SK-N-SH (cell line): Measurements from ENCODE around the gene BARD1.

ENCODE experiments used
- CTCF ChIP-seq: fragments of 200-600 bp; sonication (generic); IDR thresholded peaks from 2 replicates; pipeline ENCODE4 v1.6.1; 2017; ENCODE audit warnings: antibody characterized with exemption, mild to moderate bottlenecking, moderate library complexity
- EP300 ChIP-seq, 2 experiments: IDR thresholded peaks; 2 replicates each; pipeline versions ENCODE4 v1.4.0 to v1.6.1; 2012; ENCODE audit warnings: borderline replicate concordance in 1 of 2, low read depth in 1 of 2, low read length in 1 of 2
- EZH2phosphoT487 ChIP-seq: fragments of 200-600 bp; sonication (generic); IDR thresholded peaks from 2 replicates; pipeline ENCODE4 v1.6.1; 2017; ENCODE audit warnings: low read depth, mixed run types, mild to moderate bottlenecking, antibody characterized with exemption, moderate library complexity, borderline replicate concordance
- GABPA ChIP-seq: IDR thresholded peaks from 2 replicates; pipeline ENCODE4 v1.4.0; 2012; ENCODE audit warnings: low read depth, mild to moderate bottlenecking
- JUND ChIP-seq: IDR thresholded peaks from 2 replicates; pipeline ENCODE4 v1.4.0; 2012
- MAX ChIP-seq: IDR thresholded peaks from 2 replicates; pipeline ENCODE4 v1.4.0; 2012; ENCODE audit warnings: low read depth
- POLR2AphosphoS5 ChIP-seq: IDR thresholded peaks from 2 replicates; pipeline ENCODE4 v1.6.1; 2012; ENCODE audit warnings: low read depth, low read length
- RCOR1 ChIP-seq: fragments of 150-350 bp; IDR thresholded peaks from 2 replicates; pipeline ENCODE4 v1.6.1; 2017; ENCODE audit warnings: antibody characterized with exemption, low read length
- SIN3A ChIP-seq: IDR thresholded peaks from 2 replicates; pipeline ENCODE4 v1.6.1; 2012; ENCODE audit warnings: low read depth, mild to moderate bottlenecking, low read length, moderate library complexity, borderline replicate concordance
- TAF1 ChIP-seq: IDR thresholded peaks from 2 replicates; pipeline ENCODE4 v1.6.1; 2012; ENCODE audit warnings: low read depth, mild to moderate bottlenecking, low read length, moderate library complexity, borderline replicate concordance
- TCF12 ChIP-seq: IDR thresholded peaks from 2 replicates; pipeline ENCODE4 v1.4.0; 2012
- TF ChIP-seq, protein P1 (sequence below): IDR thresholded peaks from 2 replicates; pipeline ENCODE4 v1.6.1; 2012; ENCODE audit warnings: mild to moderate bottlenecking, low read depth, low read length, moderate library complexity
- TF ChIP-seq, protein P2 (sequence below): IDR thresholded peaks from 2 replicates; pipeline ENCODE4; 2012
- TF ChIP-seq, protein P3 (sequence below): fragments of 150-350 bp; IDR thresholded peaks from 2 replicates; pipeline ENCODE4 v1.6.1; 2017; ENCODE audit warnings: antibody characterized with exemption, low read length, low read depth, borderline replicate concordance

DNA sequence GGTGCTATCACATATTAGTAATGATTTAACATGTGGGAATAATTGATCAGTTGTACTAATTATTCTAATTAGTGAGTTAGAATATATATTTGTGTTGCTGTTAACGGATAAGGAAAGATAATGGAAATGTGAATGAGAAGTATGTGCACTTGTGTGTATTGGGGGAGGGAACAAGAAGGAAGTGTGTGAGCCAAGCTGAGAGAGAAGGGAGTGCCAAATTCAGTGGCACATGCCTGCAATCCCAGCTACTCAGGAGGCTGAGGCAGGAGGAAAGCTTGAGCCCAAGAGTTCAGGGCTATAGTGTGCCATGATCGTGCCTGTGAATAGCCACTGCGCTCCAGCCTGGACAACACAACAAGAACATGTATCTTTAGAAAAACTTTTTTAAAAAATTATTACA lies 9.3 kb downstream of the BARD1 start:
- TF ChIP-seq POLR2AphosphoS5 (no peak), JUND (no peak), EP300 (IDR thresholded peaks at IDR 0.05; ENCODE audit: borderline replicate concordance in 1 of 2, low read depth in 1 of 2, low read length in 1 of 2) (no peak), RCOR1 (no peak), MAX (no peak), SIN3A (no peak), TCF12 (no peak), TAF1 (no peak), CTCF (no peak), GABPA (no peak), EZH2phosphoT487 (no peak)
- TF ChIP-seq, protein P1, sequence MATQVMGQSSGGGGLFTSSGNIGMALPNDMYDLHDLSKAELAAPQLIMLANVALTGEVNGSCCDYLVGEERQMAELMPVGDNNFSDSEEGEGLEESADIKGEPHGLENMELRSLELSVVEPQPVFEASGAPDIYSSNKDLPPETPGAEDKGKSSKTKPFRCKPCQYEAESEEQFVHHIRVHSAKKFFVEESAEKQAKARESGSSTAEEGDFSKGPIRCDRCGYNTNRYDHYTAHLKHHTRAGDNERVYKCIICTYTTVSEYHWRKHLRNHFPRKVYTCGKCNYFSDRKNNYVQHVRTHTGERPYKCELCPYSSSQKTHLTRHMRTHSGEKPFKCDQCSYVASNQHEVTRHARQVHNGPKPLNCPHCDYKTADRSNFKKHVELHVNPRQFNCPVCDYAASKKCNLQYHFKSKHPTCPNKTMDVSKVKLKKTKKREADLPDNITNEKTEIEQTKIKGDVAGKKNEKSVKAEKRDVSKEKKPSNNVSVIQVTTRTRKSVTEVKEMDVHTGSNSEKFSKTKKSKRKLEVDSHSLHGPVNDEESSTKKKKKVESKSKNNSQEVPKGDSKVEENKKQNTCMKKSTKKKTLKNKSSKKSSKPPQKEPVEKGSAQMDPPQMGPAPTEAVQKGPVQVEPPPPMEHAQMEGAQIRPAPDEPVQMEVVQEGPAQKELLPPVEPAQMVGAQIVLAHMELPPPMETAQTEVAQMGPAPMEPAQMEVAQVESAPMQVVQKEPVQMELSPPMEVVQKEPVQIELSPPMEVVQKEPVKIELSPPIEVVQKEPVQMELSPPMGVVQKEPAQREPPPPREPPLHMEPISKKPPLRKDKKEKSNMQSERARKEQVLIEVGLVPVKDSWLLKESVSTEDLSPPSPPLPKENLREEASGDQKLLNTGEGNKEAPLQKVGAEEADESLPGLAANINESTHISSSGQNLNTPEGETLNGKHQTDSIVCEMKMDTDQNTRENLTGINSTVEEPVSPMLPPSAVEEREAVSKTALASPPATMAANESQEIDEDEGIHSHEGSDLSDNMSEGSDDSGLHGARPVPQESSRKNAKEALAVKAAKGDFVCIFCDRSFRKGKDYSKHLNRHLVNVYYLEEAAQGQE, result no peak
- TF ChIP-seq, protein P2, sequence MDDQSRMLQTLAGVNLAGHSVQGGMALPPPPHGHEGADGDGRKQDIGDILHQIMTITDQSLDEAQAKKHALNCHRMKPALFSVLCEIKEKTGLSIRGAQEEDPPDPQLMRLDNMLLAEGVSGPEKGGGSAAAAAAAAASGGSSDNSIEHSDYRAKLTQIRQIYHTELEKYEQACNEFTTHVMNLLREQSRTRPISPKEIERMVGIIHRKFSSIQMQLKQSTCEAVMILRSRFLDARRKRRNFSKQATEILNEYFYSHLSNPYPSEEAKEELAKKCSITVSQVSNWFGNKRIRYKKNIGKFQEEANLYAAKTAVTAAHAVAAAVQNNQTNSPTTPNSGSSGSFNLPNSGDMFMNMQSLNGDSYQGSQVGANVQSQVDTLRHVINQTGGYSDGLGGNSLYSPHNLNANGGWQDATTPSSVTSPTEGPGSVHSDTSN, result no peak
- TF ChIP-seq, protein P3, sequence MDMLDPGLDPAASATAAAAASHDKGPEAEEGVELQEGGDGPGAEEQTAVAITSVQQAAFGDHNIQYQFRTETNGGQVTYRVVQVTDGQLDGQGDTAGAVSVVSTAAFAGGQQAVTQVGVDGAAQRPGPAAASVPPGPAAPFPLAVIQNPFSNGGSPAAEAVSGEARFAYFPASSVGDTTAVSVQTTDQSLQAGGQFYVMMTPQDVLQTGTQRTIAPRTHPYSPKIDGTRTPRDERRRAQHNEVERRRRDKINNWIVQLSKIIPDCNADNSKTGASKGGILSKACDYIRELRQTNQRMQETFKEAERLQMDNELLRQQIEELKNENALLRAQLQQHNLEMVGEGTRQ, result no peak
